SKM-1 (cell line): ENCODE results near the gene DHX34.
"Not testable (repeated sequence)": the region's sequence is repeated elsewhere in the genome, so short reads cannot be mapped to it uniquely, and the experiment has no call there.

Experiments
- DNase-seq: peaks from one replicate; lab custom pipeline; 2025; ENCODE audit not compliant: unreplicated experiment; lab: John Stamatoyannopoulos, UW

DHX34 gene

GRCh38 chr19:47323872-47324271 is 25.2 kb upstream of the DHX34 start:
- DNase-seq: no peak

- peak; percentile 13 for DNase-seq
These were observed 24.6 kb upstream of the DHX34 start for GRCh38 chr19:47324502-47324901.

GRCh38 chr19:47330466-47330869 is 18.6 kb upstream of the DHX34 start:
- no peak for DNase-seq

- no peak for DNase-seq
These were observed 17.6 kb upstream of the DHX34 start for GRCh38 chr19:47331490-47331889.

GRCh38 chr19:47331931-47332547 is 17.1 kb upstream of the DHX34 start, which contains the start of gene C5AR2:
TSS of gene C5AR2 (plus strand) at chr19:47332175. CDS start at chr19:47340800, 8,625 bp downstream.
- no peak for DNase-seq

GRCh38 chr19:47336765-47337718 is 12.1 kb upstream of the DHX34 start:
- DNase-seq: peak; percentile 51

GRCh38 chr19:47339196-47339880 is 9.8 kb upstream of the DHX34 start:
- DNase-seq: no peak

GRCh38 chr19:47340477-47341208 is 8.5 kb upstream of the DHX34 start:
- no peak for DNase-seq

GRCh38 chr19:47341734-47342133 is 7.4 kb upstream of the DHX34 start:
- DNase-seq: no peak

GRCh38 chr19:47343194-47343802 is 5.8 kb upstream of the DHX34 start:
- no peak for DNase-seq

- no peak for DNase-seq
These were observed 4.7 kb upstream of the DHX34 start for GRCh38 chr19:47344425-47344824.

GRCh38 chr19:47346024-47346423 is 3.1 kb upstream of the DHX34 start:
- DNase-seq: not testable (repeated sequence)

GRCh38 chr19:47350630-47351029 is 1.5 kb downstream of the DHX34 start:
- DNase-seq: no peak

- no peak for DNase-seq
These were observed 2.4 kb downstream of the DHX34 start for GRCh38 chr19:47351548-47351947.

- no peak for DNase-seq
These were observed 3.0 kb downstream of the DHX34 start for GRCh38 chr19:47352095-47352494.

GRCh38 chr19:47353307-47353712 is 4.2 kb downstream of the DHX34 start:
- DNase-seq: no peak

- DNase-seq: no peak
These were observed 7.8 kb downstream of the DHX34 start for GRCh38 chr19:47356900-47357299.

GRCh38 chr19:47357788-47358680 is 8.9 kb downstream of the DHX34 start:
- DNase-seq: no peak

- no peak for DNase-seq
These were observed 9.8 kb downstream of the DHX34 start for GRCh38 chr19:47358936-47359335.
